SHP77 (cell line): Measurements from ENCODE around the gene ZSWIM5.
"Not testable (repeated sequence)": the region's sequence is repeated elsewhere in the genome, so short reads cannot be mapped to it uniquely, and the experiment has no call there.

ENCODE experiments used
- DNase-seq, 2 experiments: peaks; one replicate each; lab custom pipeline; 2025; lab: John Stamatoyannopoulos, UW

The ZSWIM5 gene

GRCh38 chr1:45146833-45147232 is 59.6 kb downstream of the ZSWIM5 start:
- no peak for DNase-seq

GRCh38 chr1:45141247-45142003 is 65.0 kb downstream of the ZSWIM5 start:
- DNase-seq = no peak

- no peak for DNase-seq
Observed at GRCh38 chr1:45136984-45137383, 69.4 kb downstream of the ZSWIM5 start.

- DNase-seq = no peak
Observed at GRCh38 chr1:45135316-45135715, 71.1 kb downstream of the ZSWIM5 start.

GRCh38 chr1:45134461-45134873 is 71.9 kb downstream of the ZSWIM5 start:
- DNase-seq = no peak

GRCh38 chr1:45132719-45133118 is 73.7 kb downstream of the ZSWIM5 start:
- DNase-seq = not testable (repeated sequence)

GRCh38 chr1:45123358-45123757 is 83.0 kb downstream of the ZSWIM5 start:
- no peak for DNase-seq

- DNase-seq = no peak
Observed at GRCh38 chr1:45122724-45123123, 83.7 kb downstream of the ZSWIM5 start.

- no peak for DNase-seq
Observed at GRCh38 chr1:45117766-45118165, 88.6 kb downstream of the ZSWIM5 start.

- no peak for DNase-seq
Observed at GRCh38 chr1:45116820-45117219, 89.6 kb downstream of the ZSWIM5 start.

GRCh38 chr1:45116340-45116739 is 90.1 kb downstream of the ZSWIM5 start:
- no peak for DNase-seq

GRCh38 chr1:45115198-45115597 is 91.2 kb downstream of the ZSWIM5 start:
- DNase-seq = not testable (repeated sequence)

GRCh38 chr1:45112661-45113060 is 93.7 kb downstream of the ZSWIM5 start:
- DNase-seq = no peak

- no peak for DNase-seq
Observed at GRCh38 chr1:45111239-45111638, 95.2 kb downstream of the ZSWIM5 start.

- no peak for DNase-seq
Observed at GRCh38 chr1:45107782-45108181, 98.6 kb downstream of the ZSWIM5 start.

- DNase-seq = not testable (repeated sequence)
Observed at GRCh38 chr1:45106864-45107263, 99.5 kb downstream of the ZSWIM5 start.

GRCh38 chr1:45106156-45106545 is 100.3 kb downstream of the ZSWIM5 start:
- DNase-seq = not testable (repeated sequence)

- not testable (repeated sequence) for DNase-seq
Observed at GRCh38 chr1:45105486-45106155, 100.8 kb downstream of the ZSWIM5 start.

- DNase-seq = no peak
Observed at GRCh38 chr1:45103534-45103933, 102.9 kb downstream of the ZSWIM5 start.

GRCh38 chr1:45101947-45102346 is 104.5 kb downstream of the ZSWIM5 start:
- DNase-seq = no peak

GRCh38 chr1:45101528-45101927 is 104.9 kb downstream of the ZSWIM5 start:
- DNase-seq = not testable (repeated sequence)

- peak; percentile 3 to 14 for DNase-seq
Observed at GRCh38 chr1:45097944-45098343, 108.5 kb downstream of the ZSWIM5 start.

GRCh38 chr1:45097079-45097478 is 109.3 kb downstream of the ZSWIM5 start:
- no peak for DNase-seq

- DNase-seq = no peak
Observed at GRCh38 chr1:45095450-45095849, 111.0 kb downstream of the ZSWIM5 start.
